Erythroblast (primary cell): Measurements from ENCODE around the gene HIBCH.

ENCODE experiments used
- GATA1 ChIP-seq: IDR thresholded peaks from 2 replicates; pipeline ENCODE4 v1.6.1; 2011; ENCODE audit warnings: low read depth, mild to moderate bottlenecking, control low read depth, low read length, moderate library complexity
- POLR2A ChIP-seq: IDR thresholded peaks from 2 replicates; pipeline ENCODE4 v1.6.1; 2011; ENCODE audit warnings: mild to moderate bottlenecking, low read length

GRCh38 chr2:190182071-190182524 is 137.5 kb downstream of the HIBCH start:
- no peak for TF ChIP-seq POLR2A
- no peak for TF ChIP-seq GATA1
